H7 (cell line): ENCODE results near the gene TMC5. TPM values are rescaled to one million over a fixed set of nuclear protein-coding genes. Genes with fewer than 3 reads are reported as not detected.
"Not testable (repeated sequence)": the region's sequence is repeated elsewhere in the genome, so short reads cannot be mapped to it uniquely, and the experiment has no call there.

Source experiments
- DNase-seq: peaks from one replicate; pipeline ENCODE4 v3.0.0; 2012
- H3K27me3 ChIP-seq: 2 replicates; pipeline ENCODE4 v1.6.0; 2011; ENCODE audit warnings: mild to moderate bottlenecking, low read length; ENCODE audit not compliant: control insufficient read depth, insufficient read depth
- H3K36me3 ChIP-seq: replicated peaks from 2 replicates; pipeline ENCODE4 v1.5.1; 2011; ENCODE audit warnings: low read length; ENCODE audit not compliant: control insufficient read depth, insufficient read depth
- H3K4me3 ChIP-seq: 2 replicates; pipeline ENCODE4 v1.5.1; 2011; ENCODE audit warnings: low read depth, mild to moderate bottlenecking, control low read depth, low read length, moderate library complexity; ENCODE audit not compliant: insufficient read depth
- total RNA-seq: library from RNA; depleted of rRNA; stranded (reverse); fragments of >200 nt; shearing (Covaris generic); gene quantifications from 2 replicates; pipeline ENCODE4 v1.2.3, GENCODE V29; 2014; rRNA removed

The TMC5 gene
- total RNA-seq, 1 experiment from 2014 or later: 1.0 TPM

GRCh38 chr16:19542138-19542821, 124.6 kb downstream of the TMC5 start:
- Histone ChIP-seq H3K4me3 (no peak overlapping the region), H3K36me3 (peaks cover 4% of the 10 kb centered on the region), H3K27me3 (no peaks in the 10 kb centered on the region)
- no peak for DNase-seq

GRCh38 chr16:19543278-19543996, 125.8 kb downstream of the TMC5 start:
- H3K27me3 ChIP-seq, H3K36me3 ChIP-seq, H3K4me3 ChIP-seq, DNase-seq: not testable (repeated sequence)

GRCh38 chr16:19548144-19548543, 130.5 kb downstream of the TMC5 start:
- DNase-seq: no peak
- H3K36me3 ChIP-seq: peaks cover 2% of the 10 kb centered on the region; the same call in 1 of the 2 replicates
- no peak overlapping the region for H3K4me3 ChIP-seq
- no peaks in the 10 kb centered on the region for H3K27me3 ChIP-seq

Other genes with a start within 250 kb of the TMC5 start
- gene SYT17, start 249.6 kb upstream of the TMC5 start, total RNA-seq: 1.9 and 5.3 TPM in 2 replicates
- 0.55 TPM in 1 of 2 replicates, not detected in the other for gene CLEC19A, start 132.2 kb upstream of the TMC5 start, total RNA-seq
- gene GDE1, start 104.2 kb downstream of the TMC5 start, total RNA-seq: 57.8 and 60.0 TPM in 2 replicates
- gene CCP110, start 106.1 kb downstream of the TMC5 start, total RNA-seq: 6.4 and 9.5 TPM in 2 replicates
- gene VPS35L, start 137.8 kb downstream of the TMC5 start, total RNA-seq: 31.8 and 46.0 TPM in 2 replicates